HG03039 (cell line): Measurements from ENCODE around the gene UTP25.

ENCODE experiments used
- ATAC-seq: cut with Tn5 transposase; IDR thresholded peaks from one replicate; pipeline ENCODE4 v1.9.1; 2021; ENCODE audit warnings: mild to moderate bottlenecking, moderate library complexity; ENCODE audit not compliant: unreplicated experiment

The UTP25 gene

GRCh38 chr1:209838537-209838936 lies 10.8 kb downstream of the UTP25 start:
- no peak for ATAC-seq

- ATAC-seq: no peak
These were observed 12.2 kb downstream of the UTP25 start for GRCh38 chr1:209839875-209840546.

GRCh38 chr1:209840611-209841010 lies 12.8 kb downstream of the UTP25 start:
- no peak for ATAC-seq

- no peak for ATAC-seq
These were observed 17.1 kb downstream of the UTP25 start for GRCh38 chr1:209844695-209845407.

GRCh38 chr1:209845408-209845725 lies 17.6 kb downstream of the UTP25 start:
- ATAC-seq: no peak

GRCh38 chr1:209849388-209849787 lies 21.6 kb downstream of the UTP25 start:
- no peak for ATAC-seq

- ATAC-seq: no peak
These were observed 22.7 kb downstream of the UTP25 start for GRCh38 chr1:209850342-209850979.

- no peak for ATAC-seq
These were observed 25.9 kb downstream of the UTP25 start for GRCh38 chr1:209853676-209854075.

- ATAC-seq: no peak
These were observed 26.4 kb downstream of the UTP25 start for GRCh38 chr1:209854196-209854595.

- ATAC-seq: no peak
These were observed 27.2 kb downstream of the UTP25 start for GRCh38 chr1:209855006-209855405.

- ATAC-seq: no peak
These were observed 27.9 kb downstream of the UTP25 start for GRCh38 chr1:209855623-209856022.

- ATAC-seq: no peak
These were observed 30.9 kb downstream of the UTP25 start for GRCh38 chr1:209858561-209859103.

GRCh38 chr1:209860293-209860881 lies 32.6 kb downstream of the UTP25 start:
- ATAC-seq: peak; percentile 94

- ATAC-seq: no peak
These were observed 33.5 kb downstream of the UTP25 start for GRCh38 chr1:209861242-209861641.

- no peak for ATAC-seq
These were observed 34.9 kb downstream of the UTP25 start for GRCh38 chr1:209862391-209863356.

- ATAC-seq: no peak
These were observed 36.2 kb downstream of the UTP25 start for GRCh38 chr1:209863766-209864485.

GRCh38 chr1:209866201-209866600 lies 38.4 kb downstream of the UTP25 start:
- ATAC-seq: no peak

GRCh38 chr1:209869291-209870149 lies 41.7 kb downstream of the UTP25 start:
- no peak for ATAC-seq
